ENCODE data around the gene PRAMEF5.
"Not testable (repeated sequence)": the region's sequence is repeated elsewhere in the genome, so short reads cannot be mapped to it uniquely, and the experiment has no call there.

- not testable (repeated sequence) for TF ChIP-seq ARNTL (CRISPR knock-in tag; IDR thresholded peaks at IDR 0.05; ENCODE audit: borderline replicate concordance, low read depth); ZFP30 (CRISPR knock-in tag; IDR thresholded peaks at IDR 0.05); ZNF8 (CRISPR knock-in tag; IDR thresholded peaks at IDR 0.05); CSDC2 (CRISPR knock-in tag; IDR thresholded peaks at IDR 0.05)
- TF ChIP-seq, protein P1, sequence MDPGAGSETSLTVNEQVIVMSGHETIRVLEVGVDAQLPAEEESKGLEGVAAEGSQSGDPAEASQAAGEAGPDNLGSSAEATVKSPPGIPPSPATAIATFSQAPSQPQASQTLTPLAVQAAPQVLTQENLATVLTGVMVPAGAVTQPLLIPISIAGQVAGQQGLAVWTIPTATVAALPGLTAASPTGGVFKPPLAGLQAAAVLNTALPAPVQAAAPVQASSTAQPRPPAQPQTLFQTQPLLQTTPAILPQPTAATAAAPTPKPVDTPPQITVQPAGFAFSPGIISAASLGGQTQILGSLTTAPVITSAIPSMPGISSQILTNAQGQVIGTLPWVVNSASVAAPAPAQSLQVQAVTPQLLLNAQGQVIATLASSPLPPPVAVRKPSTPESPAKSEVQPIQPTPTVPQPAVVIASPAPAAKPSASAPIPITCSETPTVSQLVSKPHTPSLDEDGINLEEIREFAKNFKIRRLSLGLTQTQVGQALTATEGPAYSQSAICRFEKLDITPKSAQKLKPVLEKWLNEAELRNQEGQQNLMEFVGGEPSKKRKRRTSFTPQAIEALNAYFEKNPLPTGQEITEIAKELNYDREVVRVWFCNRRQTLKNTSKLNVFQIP (CRISPR knock-in tag; IDR thresholded peaks at IDR 0.05; ENCODE audit: borderline replicate concordance, low read depth): not testable (repeated sequence)
Measured at GRCh38 chr1:13216619-13217018, 37.4 kb upstream of the PRAMEF5 start.

Data from SK-N-SH treated with all-trans-retinoic acid at 6 μM for 48 hours (cell line).